ENCODE results near the gene PHB1.

Gene PHB1

DNA sequence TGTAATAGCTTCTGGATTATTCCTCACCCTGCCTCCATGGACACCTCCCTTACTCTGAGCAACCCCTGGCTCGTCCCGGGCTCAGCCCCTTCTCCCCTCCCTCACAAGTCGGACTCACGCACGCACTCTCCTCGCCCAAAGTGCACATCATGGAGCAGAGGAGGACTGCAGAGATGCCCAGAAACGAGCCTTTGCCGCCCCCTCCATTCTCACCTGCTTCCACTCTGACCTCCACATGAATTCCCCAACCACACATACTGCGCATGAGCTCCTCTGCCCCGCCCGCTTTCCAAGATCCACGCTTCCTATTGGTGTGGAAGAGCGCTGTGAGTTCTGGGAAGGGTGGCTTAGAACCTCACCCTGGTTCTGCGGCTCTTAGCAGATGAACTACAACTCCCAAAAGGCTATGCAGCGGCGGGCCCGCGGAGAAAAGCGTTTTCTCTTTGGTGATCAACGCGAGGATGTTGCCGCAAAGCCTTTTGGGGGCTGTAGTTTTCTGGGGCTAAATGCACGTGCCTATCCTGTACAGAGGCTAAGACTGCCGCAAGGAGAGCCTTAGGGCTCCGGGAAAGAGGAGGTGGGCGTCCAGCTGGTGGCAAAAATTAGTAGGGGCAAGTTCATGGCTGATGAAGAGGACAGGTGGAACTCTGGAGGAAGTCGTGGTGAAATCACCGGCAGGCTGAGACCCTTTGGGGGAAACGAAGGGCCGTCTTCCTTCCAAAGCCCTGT lies at the start of gene PHB1:
PHB1 (minus strand) TSS at position 261 of the 729 bp plus-strand sequence. CDS start 1,618 bp downstream, outside the sequence.
- DNase-seq, result peak; percentile 99

DNA sequence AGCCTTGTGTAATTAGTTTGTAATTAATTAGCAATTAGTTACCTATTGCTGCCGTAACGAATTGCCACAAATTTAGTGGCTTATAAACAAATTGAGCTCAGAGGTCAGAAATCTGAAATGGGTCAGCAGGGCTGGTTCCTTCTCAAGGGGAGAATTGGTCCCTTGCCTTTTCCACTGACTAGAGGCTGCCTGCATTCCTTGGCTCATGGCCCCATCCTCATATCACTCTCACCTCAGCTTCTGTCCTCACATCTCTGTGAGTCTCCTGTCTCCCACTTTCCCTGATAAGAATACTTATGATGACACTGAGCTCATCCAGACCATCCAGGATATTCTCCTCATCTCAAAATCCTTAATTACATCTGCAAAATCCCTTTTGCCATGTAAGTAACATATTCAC lies 49.4 kb upstream of the PHB1 start:
- DNase-seq, result no peak

DNA sequence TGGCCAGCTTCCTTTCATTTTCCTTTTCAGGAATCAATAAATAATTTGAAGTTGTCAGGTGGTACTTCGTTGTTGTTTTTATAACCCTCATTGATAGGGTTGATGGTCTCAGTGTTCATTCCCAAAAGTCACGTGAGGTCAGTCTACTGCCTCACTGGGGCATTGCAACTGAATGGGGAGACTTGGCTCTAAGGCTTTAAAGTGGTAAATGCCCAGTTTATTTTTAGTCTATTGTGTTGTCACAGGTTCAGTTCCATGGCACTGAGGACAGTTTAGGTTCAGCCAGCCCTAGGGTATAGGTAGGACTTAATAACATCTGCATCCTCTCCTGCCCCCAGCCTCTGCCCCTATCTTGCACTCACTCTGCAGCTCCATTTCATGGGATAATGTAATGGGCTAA lies 46.9 kb upstream of the PHB1 start:
- DNase-seq, result no peak

DNA sequence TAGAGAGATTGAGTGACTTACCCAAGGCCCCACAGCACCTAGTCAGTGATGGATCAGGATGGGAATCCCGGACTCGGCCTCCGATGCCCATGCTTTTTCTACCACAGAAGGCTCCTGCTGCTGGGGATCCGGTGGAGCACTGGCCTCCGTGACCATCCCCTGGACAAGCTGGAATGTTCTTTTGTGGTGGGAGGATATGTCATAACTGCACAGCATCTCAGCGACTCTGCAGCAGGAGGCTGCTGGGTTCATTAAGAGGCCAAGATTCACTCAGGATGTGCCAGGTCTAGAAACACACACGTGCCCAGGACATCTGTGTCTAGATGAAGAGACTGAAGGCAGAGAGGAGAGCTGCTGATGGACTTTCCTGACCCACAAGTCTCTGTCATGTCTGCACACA lies 45.7 kb upstream of the PHB1 start:
- no peak for DNase-seq

DNA sequence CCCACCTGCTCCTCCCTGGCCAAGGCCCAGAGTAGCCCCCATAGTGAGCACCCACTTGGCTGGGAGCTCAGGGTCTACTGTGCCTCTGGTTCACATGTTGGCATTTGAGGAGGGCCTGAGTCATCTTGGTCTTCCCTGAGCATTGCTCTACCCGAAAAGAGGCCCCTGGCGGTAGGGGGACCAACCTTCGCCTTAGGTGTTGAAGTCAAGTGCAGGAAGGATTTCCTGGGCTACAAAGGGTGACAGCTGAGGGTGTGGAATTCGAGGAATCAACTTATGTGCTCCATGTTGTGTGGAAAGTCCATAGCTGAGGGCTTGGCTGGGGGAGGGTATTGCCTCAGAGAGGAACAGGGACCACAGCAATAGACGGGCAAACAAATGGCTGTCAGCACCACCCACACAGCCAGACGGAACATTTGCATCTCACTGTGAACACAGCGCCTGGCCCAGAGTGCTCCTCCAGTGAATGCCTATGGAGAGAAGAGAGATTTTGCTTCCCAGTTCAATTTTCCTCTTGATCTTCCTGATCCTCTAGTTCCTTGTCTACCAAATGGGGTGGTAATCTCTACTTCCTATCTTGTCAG lies 44.8 kb upstream of the PHB1 start:
- no peak for DNase-seq

DNA sequence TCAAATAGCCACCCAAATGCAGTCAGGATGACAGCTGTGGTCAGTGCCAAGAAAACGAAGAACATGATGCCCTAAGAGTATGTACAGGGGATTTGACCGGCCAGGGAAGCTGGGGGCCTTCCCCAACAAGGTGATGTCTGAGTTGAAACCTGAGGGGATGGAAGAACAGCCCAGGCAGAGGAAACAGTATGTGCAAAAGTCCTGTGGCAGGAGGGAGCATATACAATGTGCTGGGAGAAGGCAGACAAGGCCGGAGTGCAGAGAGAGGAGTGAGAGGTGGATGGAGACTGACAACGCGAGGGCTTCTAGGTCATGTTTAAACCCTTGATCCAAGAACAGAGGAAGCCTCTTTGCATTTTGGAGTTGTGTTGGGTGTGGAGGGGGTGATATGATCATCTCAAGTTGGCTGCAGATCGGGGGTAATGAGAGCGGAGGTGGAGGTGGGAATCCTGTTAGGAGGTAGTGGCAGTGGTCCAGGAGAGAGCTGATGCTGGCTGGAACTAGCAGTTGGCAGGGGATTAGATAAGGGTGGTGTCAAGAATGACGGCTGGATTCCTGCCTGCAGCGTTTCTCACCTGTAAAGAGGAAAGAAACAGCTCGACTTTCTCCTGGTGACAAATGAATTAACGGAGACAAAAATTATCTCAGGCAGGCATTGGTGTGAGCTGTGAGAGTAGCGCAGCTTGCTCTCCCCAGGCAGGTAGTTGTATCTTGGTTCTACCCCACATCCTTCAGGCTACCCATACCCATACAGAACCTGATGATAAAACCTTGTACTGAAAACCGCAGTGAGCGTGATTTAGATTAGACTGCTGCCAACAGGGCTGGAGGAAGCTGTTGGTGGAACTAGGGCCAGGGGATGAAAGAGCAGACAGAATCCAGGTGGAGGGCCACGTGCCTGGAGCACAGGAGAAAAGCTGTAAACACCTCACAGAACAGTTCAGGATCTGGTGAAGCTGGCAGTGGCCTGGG lies 43.2 kb upstream of the PHB1 start:
- no peak for DNase-seq

GRCh38 chr17:49456183-49456965 lies 41.7 kb upstream of the PHB1 start:
- peak; percentile 80 for DNase-seq

GRCh38 chr17:49455272-49455861 lies 40.7 kb upstream of the PHB1 start:
- DNase-seq, result no peak

GRCh38 chr17:49454050-49454449 lies 39.4 kb upstream of the PHB1 start:
- peak; percentile 46 for DNase-seq

GRCh38 chr17:49452661-49453060 lies 38.0 kb upstream of the PHB1 start:
- no peak for DNase-seq

GRCh38 chr17:49452201-49452600 lies 37.5 kb upstream of the PHB1 start:
- DNase-seq, result peak; percentile 46

- no peak for DNase-seq
These were observed 36.1 kb upstream of the PHB1 start for GRCh38 chr17:49450735-49451134.

DNA sequence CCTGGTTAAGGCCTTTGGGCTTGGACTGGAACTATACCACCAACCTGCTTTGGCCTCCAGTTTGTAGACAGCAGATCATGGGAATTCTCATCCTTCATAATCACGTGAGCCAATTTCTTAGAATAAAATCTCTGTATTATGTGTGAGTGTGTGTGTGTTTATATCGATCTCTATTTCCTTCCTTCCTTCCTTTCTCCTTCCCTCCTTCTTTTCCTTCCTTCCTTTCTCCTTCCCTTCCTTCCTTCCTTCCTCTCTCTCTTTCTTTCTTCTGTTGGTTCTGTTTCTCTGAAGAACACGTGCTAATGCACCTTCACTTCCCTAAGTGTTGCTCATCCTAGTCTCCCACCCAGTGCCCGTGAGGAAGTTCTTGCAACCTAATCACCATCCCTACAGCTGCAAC lies 35.5 kb upstream of the PHB1 start:
- no peak for DNase-seq

DNA sequence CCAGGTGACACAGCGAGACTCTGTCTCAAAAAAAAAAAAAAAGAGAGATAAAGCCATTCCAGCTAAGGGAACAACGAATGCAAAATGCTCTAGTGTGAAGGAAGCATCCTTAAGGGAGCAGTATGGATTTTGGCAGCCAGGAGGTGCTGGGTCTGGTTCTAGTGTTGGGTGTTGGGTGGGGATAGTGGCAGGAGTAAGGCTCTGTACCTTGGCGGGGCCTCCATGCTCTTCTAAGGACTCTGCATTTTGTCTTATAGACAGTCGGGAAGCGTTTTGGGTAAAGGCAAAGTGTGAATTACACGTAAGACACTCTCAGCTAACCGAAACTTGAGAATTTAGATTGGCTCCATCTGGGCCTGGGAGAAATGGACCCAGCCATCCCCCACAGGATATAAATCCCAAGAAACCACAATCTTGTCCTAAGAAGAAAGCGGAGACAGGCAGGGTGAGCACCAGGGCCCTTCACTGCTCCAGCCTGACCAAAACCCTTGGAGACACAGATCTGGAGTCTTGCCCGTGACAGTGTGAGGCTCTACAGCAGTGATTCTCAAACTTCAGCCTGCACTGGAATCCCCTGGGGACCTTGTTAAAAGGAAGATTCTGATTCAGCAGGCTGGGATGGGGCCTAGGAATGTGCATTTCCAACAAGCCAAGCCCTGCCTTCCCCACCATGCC lies 33.1 kb upstream of the PHB1 start:
- no peak for DNase-seq

DNA sequence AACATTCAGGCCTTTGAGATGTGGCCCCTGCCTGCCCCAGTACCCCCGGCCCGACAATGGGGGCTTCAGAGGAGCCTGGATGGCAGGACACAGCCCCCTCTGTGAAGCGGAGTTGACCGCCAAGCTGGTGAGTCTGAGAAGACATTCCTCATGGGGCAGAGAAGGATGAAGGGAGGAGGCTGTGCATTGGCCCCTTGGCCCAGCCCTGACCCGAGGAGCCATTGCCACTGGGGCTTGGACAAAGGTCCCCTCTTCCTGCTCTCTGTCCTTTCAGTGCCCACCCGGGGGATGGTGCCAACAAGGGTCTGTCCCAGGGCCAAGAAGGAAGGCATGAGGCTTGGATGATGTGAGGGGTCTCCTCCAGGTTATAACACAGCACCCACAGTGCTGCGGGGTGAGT lies 30.9 kb upstream of the PHB1 start:
- no peak for DNase-seq

GRCh38 chr17:49444384-49444783 lies 29.7 kb upstream of the PHB1 start:
- no peak for DNase-seq

- DNase-seq, result no peak
These were observed 29.2 kb upstream of the PHB1 start for GRCh38 chr17:49443862-49444261.

DNA sequence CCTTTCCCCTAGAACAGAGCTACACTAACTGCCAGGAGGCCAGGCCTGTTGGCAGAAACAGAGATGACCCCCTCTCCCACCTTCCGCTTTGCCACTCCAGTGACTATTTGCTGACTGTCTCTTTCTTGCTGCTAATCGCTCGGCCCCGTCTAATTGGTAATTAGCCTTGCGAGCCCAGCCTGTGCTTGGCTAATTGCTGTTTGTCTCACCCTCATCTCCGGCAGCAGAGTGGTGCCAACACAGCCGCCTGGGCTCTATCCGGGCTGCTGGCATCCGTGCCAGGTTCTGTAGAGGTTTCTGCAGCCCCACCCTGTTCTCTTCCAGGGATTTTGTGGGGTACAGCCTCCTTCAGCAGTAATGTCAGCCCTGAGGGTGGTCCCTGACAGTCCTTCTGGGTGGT lies 27.4 kb upstream of the PHB1 start:
- DNase-seq, result no peak

GRCh38 chr17:49441578-49441977 lies 26.9 kb upstream of the PHB1 start:
- no peak for DNase-seq

DNA sequence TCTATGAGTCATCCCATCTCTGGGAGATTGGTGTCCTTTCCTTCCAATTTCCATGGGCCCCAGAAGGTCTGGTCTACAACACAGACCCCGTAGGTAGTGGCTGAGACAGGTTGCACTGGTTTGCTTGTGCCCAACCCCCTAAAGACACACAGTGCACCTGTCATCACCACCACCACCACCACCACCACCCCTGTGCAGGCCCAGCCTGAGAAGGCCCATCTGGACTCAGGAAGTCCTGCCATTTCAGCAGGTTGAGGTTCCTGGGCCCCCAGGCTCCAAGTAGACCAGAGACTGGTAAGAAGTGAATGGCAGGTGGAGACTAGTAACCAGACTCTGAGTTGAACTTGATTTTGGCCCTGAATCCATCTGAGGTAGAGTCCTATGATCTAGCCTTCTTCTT lies 25.9 kb upstream of the PHB1 start:
- DNase-seq, result no peak

DNA sequence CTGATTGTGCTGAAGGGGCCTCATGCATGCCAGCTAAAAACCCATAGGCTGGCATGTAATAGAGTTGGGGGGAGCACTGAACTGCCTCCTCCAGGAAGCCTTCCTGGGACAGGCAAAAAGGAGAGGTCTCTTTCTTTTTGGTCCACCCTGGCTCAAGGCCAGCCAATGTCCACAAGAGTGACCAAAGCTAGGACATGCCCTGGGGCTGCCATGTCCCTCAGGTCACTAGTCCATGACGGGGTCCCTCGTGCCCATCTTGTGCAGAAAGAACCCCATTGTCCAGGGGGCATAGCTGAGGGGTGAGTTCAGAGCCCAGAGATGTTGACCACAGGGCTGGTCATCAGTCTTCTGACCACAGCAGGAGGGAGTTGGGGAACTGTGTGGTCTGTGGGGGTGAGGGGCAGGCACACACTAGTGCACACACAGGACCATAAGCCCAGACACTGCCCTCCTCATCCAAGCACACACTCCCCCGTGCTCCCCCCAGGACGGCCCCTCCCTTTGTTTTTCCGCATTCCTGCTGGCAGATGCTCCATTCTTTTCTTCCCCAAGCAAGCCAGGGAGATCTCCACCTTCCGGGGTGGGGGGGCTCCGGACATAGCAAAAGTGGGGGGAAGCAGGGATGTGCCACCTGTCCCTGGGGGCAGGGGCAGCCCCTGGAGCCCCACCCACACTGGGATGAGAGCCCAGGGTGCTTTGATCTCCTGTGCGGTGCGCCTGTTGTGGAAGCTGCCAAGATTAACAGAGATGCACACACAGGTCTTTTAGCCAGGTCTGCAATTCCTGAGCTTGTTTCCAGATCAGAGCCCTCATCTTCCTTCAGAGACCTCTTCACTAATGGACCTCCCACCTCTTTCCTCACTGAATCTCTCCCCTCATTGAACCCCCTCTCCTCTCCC lies 25.2 kb upstream of the PHB1 start:
- DNase-seq, result no peak
